HG03280 (cell line): ENCODE results near the gene COL16A1.
"Not testable (repeated sequence)": the region's sequence is repeated elsewhere in the genome, so short reads cannot be mapped to it uniquely, and the experiment has no call there.

ENCODE experiments used
- ATAC-seq: cut with Tn5 transposase; IDR thresholded peaks from one replicate; pipeline ENCODE4 v1.9.1; 2021; ENCODE audit warnings: mild to moderate bottlenecking, moderate library complexity; ENCODE audit not compliant: unreplicated experiment

Gene COL16A1

GRCh38 chr1:31707711-31708110, 3.9 kb upstream of the COL16A1 start:
- ATAC-seq, result no peak

GRCh38 chr1:31707059-31707600, 3.3 kb upstream of the COL16A1 start:
- ATAC-seq, result not testable (repeated sequence)

GRCh38 chr1:31706384-31707058, 2.7 kb upstream of the COL16A1 start:
- ATAC-seq, result no peak

GRCh38 chr1:31705080-31705866, 1.5 kb upstream of the COL16A1 start:
- ATAC-seq, result no peak

GRCh38 chr1:31704271-31705079, 658 bp upstream of the COL16A1 start:
- no peak for ATAC-seq

GRCh38 chr1:31702836-31703404, 897 bp downstream of the COL16A1 start:
- ATAC-seq, result no peak

GRCh38 chr1:31701091-31701736, 2.6 kb downstream of the COL16A1 start:
- ATAC-seq, result no peak

GRCh38 chr1:31700468-31701090, 3.2 kb downstream of the COL16A1 start:
- ATAC-seq, result no peak

- ATAC-seq, result no peak
Observed at GRCh38 chr1:31699341-31699891, 4.4 kb downstream of the COL16A1 start.

GRCh38 chr1:31697369-31697984, 6.3 kb downstream of the COL16A1 start:
- ATAC-seq, result no peak

GRCh38 chr1:31696242-31696641, 7.6 kb downstream of the COL16A1 start:
- no peak for ATAC-seq

- ATAC-seq, result no peak
Observed at GRCh38 chr1:31695327-31695726, 8.5 kb downstream of the COL16A1 start.

- ATAC-seq, result no peak
Observed at GRCh38 chr1:31694964-31695313, 8.9 kb downstream of the COL16A1 start.

GRCh38 chr1:31694069-31694963, 9.5 kb downstream of the COL16A1 start:
- ATAC-seq, result no peak

- ATAC-seq, result no peak
Observed at GRCh38 chr1:31693231-31693630, 10.6 kb downstream of the COL16A1 start.

GRCh38 chr1:31691951-31692350, 11.9 kb downstream of the COL16A1 start:
- no peak for ATAC-seq

GRCh38 chr1:31691446-31691845, 12.4 kb downstream of the COL16A1 start:
- no peak for ATAC-seq

- ATAC-seq, result no peak
Observed at GRCh38 chr1:31690921-31691320, 12.9 kb downstream of the COL16A1 start.
